ENCODE data around the gene PTPN14.
A peak's percentile ranks its signal among the peaks of the same experiment; 100 is the strongest.

DNA sequence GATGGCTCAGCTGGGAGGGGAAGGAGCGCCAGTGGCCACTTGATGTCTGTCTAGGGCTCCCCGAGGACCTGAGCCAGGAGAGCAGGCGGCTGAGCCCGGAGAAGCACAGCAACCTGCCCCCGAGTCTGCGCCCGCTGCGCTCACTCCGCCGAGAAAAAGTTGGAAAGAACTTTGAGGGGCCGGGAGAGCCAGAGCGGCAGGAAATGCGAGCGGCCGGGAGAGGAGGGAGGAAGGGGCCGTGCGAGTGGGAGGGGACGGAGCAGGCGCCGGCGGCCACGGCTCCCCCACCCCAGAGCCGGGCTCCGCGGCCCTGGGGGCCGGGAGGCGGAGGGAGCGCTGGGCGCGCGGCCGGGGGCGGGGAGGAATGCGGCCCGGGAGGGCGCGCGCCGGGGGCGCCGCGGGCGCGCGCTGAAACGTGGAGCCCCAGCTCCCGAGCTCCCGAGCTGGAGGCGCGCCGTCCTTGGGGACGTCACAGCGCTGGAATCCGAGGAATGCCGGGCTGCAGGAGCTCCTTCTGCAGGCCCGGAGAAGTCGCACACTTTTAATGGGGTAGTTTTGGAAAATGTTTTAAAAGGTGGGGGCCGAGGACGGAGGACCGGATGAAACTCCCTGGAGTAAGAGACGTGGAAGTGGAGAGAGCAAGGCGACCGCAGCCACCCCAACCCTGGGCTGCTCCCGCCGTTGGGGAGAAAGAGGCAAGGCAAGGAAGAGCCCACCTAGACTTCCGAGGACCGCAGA, at the start of gene PTPN14:
- TF ChIP-seq, protein P1, sequence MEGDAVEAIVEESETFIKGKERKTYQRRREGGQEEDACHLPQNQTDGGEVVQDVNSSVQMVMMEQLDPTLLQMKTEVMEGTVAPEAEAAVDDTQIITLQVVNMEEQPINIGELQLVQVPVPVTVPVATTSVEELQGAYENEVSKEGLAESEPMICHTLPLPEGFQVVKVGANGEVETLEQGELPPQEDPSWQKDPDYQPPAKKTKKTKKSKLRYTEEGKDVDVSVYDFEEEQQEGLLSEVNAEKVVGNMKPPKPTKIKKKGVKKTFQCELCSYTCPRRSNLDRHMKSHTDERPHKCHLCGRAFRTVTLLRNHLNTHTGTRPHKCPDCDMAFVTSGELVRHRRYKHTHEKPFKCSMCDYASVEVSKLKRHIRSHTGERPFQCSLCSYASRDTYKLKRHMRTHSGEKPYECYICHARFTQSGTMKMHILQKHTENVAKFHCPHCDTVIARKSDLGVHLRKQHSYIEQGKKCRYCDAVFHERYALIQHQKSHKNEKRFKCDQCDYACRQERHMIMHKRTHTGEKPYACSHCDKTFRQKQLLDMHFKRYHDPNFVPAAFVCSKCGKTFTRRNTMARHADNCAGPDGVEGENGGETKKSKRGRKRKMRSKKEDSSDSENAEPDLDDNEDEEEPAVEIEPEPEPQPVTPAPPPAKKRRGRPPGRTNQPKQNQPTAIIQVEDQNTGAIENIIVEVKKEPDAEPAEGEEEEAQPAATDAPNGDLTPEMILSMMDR (conservative IDR thresholded peaks at IDR 0.05 in 1 of 2, IDR thresholded peaks at IDR 0.05 in 1 of 2; ENCODE audit: extremely low read depth in 1 of 2, insufficient read depth in 1 of 2, low read depth in 1 of 2, low read length in 2 of 2), result peak; percentile 22 to 55
- TF ChIP-seq EZH2 (IDR thresholded peaks at IDR 0.05; ENCODE audit: borderline replicate concordance, low read length), result no peak
